ENCODE data around the gene TNFAIP1. TPM values are rescaled to one million over a fixed set of nuclear protein-coding genes. Genes with fewer than 3 reads are reported as not detected.
"Not testable (repeated sequence)": the region's sequence is repeated elsewhere in the genome, so short reads cannot be mapped to it uniquely, and the experiment has no call there.

Gene TNFAIP1
- 25.3 and 27.7 TPM in 2 replicates for total RNA-seq (2014; rRNA removed; shearing (Covaris generic))

GRCh38 chr17:28335201-28335958 lies at the start of gene TNFAIP1, which contains the start of gene IFT20:
TNFAIP1 (plus strand) TSS chr17:28335761; CDS start chr17:28339522, 3,761 bp downstream.
IFT20 (minus strand) TSS chr17:28335472; CDS start chr17:28331985, 3,487 bp downstream.
- in situ Hi-C loops (cut with HindIII; ENCODE audit: low sequenced_read_pairs) = no loop called here

GRCh38 chr17:28285965-28286364 lies 49.6 kb upstream of the TNFAIP1 start:
- in situ Hi-C loops (cut with HindIII; ENCODE audit: low sequenced_read_pairs) = no loop called here
- no peak for DNase-seq (ENCODE audit: low spot score)

More at GRCh38 chr17:28335201-28335958, at the start of gene TNFAIP1, which contains the start of gene IFT20:
- peak; percentile 100 for DNase-seq (ENCODE audit: low spot score)

GRCh38 chr17:28290703-28291102 lies 44.9 kb upstream of the TNFAIP1 start:
- in situ Hi-C loops (cut with HindIII; ENCODE audit: low sequenced_read_pairs) = no loop called here
- no peak for DNase-seq (ENCODE audit: low spot score)

- in situ Hi-C loops (cut with HindIII; ENCODE audit: low sequenced_read_pairs) = no loop called here
- DNase-seq (ENCODE audit: low spot score) = no peak
These were observed 43.7 kb upstream of the TNFAIP1 start for GRCh38 chr17:28291780-28292330.

- in situ Hi-C loops (cut with HindIII; ENCODE audit: low sequenced_read_pairs); DNase-seq (ENCODE audit: low spot score): not testable (repeated sequence)
These were observed 42.7 kb upstream of the TNFAIP1 start for GRCh38 chr17:28292878-28293277.

GRCh38 chr17:28293994-28294393 lies 41.6 kb upstream of the TNFAIP1 start:
- in situ Hi-C loops (cut with HindIII; ENCODE audit: low sequenced_read_pairs) = no loop called here
- DNase-seq (ENCODE audit: low spot score) = no peak

GRCh38 chr17:28295677-28296578 lies 39.6 kb upstream of the TNFAIP1 start:
- in situ Hi-C loops (cut with HindIII; ENCODE audit: low sequenced_read_pairs) = no loop called here
- no peak for DNase-seq (ENCODE audit: low spot score)

- in situ Hi-C loops (cut with HindIII; ENCODE audit: low sequenced_read_pairs) = no loop called here
- DNase-seq (ENCODE audit: low spot score) = no peak
These were observed 37.1 kb upstream of the TNFAIP1 start for GRCh38 chr17:28298449-28298848.

GRCh38 chr17:28306954-28307401 lies 28.6 kb upstream of the TNFAIP1 start:
- in situ Hi-C loops (cut with HindIII; ENCODE audit: low sequenced_read_pairs) = no loop called here
- DNase-seq (ENCODE audit: low spot score) = no peak

GRCh38 chr17:28313841-28314240 lies 21.7 kb upstream of the TNFAIP1 start:
- in situ Hi-C loops (cut with HindIII; ENCODE audit: low sequenced_read_pairs) = no loop called here
- DNase-seq (ENCODE audit: low spot score) = no peak

GRCh38 chr17:28315846-28316705 lies 19.5 kb upstream of the TNFAIP1 start:
- no peak for DNase-seq (ENCODE audit: low spot score)
- in situ Hi-C loops (cut with HindIII; ENCODE audit: low sequenced_read_pairs) = no loop called here

GRCh38 chr17:28317099-28317965 lies 18.2 kb upstream of the TNFAIP1 start:
- no peak for DNase-seq (ENCODE audit: low spot score)
- in situ Hi-C loops (cut with HindIII; ENCODE audit: low sequenced_read_pairs) = no loop called here

- in situ Hi-C loops (cut with HindIII; ENCODE audit: low sequenced_read_pairs) = no loop called here
- DNase-seq (ENCODE audit: low spot score) = peak; percentile 13
These were observed 17.4 kb upstream of the TNFAIP1 start for GRCh38 chr17:28317966-28318758.

- in situ Hi-C loops (cut with HindIII; ENCODE audit: low sequenced_read_pairs) = no loop called here
- DNase-seq (ENCODE audit: low spot score) = peak; percentile 98
These were observed 16.6 kb upstream of the TNFAIP1 start, which contains the start of gene TMEM97 for GRCh38 chr17:28318759-28319597. TMEM97 (plus strand) TSS chr17:28319200; CDS start chr17:28319240, 40 bp downstream.

GRCh38 chr17:28319598-28319935 lies 16.0 kb upstream of the TNFAIP1 start:
- in situ Hi-C loops (cut with HindIII; ENCODE audit: low sequenced_read_pairs) = no loop called here
- DNase-seq (ENCODE audit: low spot score) = peak; percentile 34

All from G401 (cell line).